K562 (cell line): Measurements from ENCODE around the gene ATG13. TPM values are rescaled to one million over a fixed set of nuclear protein-coding genes. Genes with fewer than 3 reads are reported as not detected.

Experiments
- EHMT2 ChIP-seq: fragments of 450-650 bp; IDR thresholded peaks from 2 replicates; pipeline ENCODE4 v1.6.1; 2018; ENCODE audit warnings: antibody characterized with exemption
- FOXK2 ChIP-seq, 2 experiments: fragments of 450-650 bp; IDR thresholded peaks in 1 of 2; conservative IDR thresholded peaks in 1 of 2; 2 replicates each; pipeline ENCODE4 v1.6.1; 2016; ENCODE audit warnings: low read depth in 2 of 2, mild to moderate bottlenecking in 1 of 2
- KAT8 ChIP-seq: fragments of 450-650 bp; IDR thresholded peaks from 2 replicates; pipeline ENCODE4 v1.6.1; 2016; ENCODE audit warnings: low read depth, mild to moderate bottlenecking
- SRSF9 ChIP-seq: fragments of 200-400 bp; formaldehyde crosslinking; IDR thresholded peaks from 2 replicates; pipeline ENCODE4 v1.6.1; 2017; ENCODE audit warnings: low read depth, low read length, borderline replicate concordance
- U2AF1 ChIP-seq: fragments of 200-400 bp; formaldehyde crosslinking; optimal IDR thresholded peaks from 2 replicates; pipeline ENCODE3; 2017; ENCODE audit warnings: mild to moderate bottlenecking, low read depth, low read length, moderate library complexity
- ZFX ChIP-seq: sonication (generic); formaldehyde crosslinking; IDR thresholded peaks from 2 replicates; pipeline ENCODE4 v1.8.0; 2022; ENCODE audit warnings: mild to moderate bottlenecking, missing genetic modification reagents, moderate library complexity
- ZNF445 ChIP-seq: fragments of 250-450 bp; sonication (Bioruptor Pico); IDR thresholded peaks from 2 replicates; pipeline ENCODE4 v1.4.0; 2020; ENCODE audit warnings: low read depth, mild to moderate bottlenecking, moderate library complexity
- polyA plus RNA-seq, 8 experiments: library from polyadenylated mRNA; depleted of rRNA in 4 of 8; stranded (reverse) in 5 of 8; unstranded in 3 of 8; fragments of >200 nt; fragmentation: Nextera tagmentation in 2 of 8; fragmentation: Illumina TruSeq in 1 of 8; extraction: Ambion mirVana in 2 of 8; extraction: Trizol in 1 of 8; gene quantifications; 2 replicates each; pipeline versions ENCODE4 v1.2.1 to v1.2.3, GENCODE V29; 2011 to 2014; ENCODE audit warnings: inconsistent platforms in 1 of 8, missing spikeins in 1 of 8
- total RNA-seq, 7 experiments: library from RNA; depleted of rRNA in 6 of 7; stranded (reverse); fragments of >200 nt in 6 of 7; fragmentation: Illumina TruSeq in 2 of 7; extraction: Trizol in 2 of 7; gene quantifications; 2 replicates each; pipeline versions ENCODE4 v1.2.1 to v1.2.3, GENCODE V29; 2011 to 2021; ENCODE audit warnings: low replicate concordance in 1 of 7
- TF ChIP-seq, protein P1 (sequence below): fragments of 450-650 bp; IDR thresholded peaks from 2 replicates; pipeline ENCODE4 v1.6.1; 2016; ENCODE audit warnings: low read depth
- TF ChIP-seq, protein P2 (sequence below): sonication (generic); formaldehyde crosslinking; IDR thresholded peaks from 2 replicates; pipeline ENCODE4 v1.4.0; 2020; ENCODE audit warnings: mild to moderate bottlenecking, missing genetic modification reagents
- TF ChIP-seq, protein P3 (sequence below): IDR thresholded peaks from 2 replicates; pipeline ENCODE4 v1.6.1; 2014; ENCODE audit warnings: antibody characterized with exemption
- TF ChIP-seq, protein P4 (sequence below): fragments of 450-650 bp; IDR thresholded peaks from 2 replicates; pipeline ENCODE4 v1.6.1; 2016; ENCODE audit warnings: low read depth, mild to moderate bottlenecking, moderate library complexity

The ATG13 gene
- total and polyA plus RNA-seq, 9 of the 15 experiments (the other 6 are each of a cell fraction or from before 2014, with no cell fraction given), result 13.1 to 61.5 (median 36.5) TPM

DNA sequence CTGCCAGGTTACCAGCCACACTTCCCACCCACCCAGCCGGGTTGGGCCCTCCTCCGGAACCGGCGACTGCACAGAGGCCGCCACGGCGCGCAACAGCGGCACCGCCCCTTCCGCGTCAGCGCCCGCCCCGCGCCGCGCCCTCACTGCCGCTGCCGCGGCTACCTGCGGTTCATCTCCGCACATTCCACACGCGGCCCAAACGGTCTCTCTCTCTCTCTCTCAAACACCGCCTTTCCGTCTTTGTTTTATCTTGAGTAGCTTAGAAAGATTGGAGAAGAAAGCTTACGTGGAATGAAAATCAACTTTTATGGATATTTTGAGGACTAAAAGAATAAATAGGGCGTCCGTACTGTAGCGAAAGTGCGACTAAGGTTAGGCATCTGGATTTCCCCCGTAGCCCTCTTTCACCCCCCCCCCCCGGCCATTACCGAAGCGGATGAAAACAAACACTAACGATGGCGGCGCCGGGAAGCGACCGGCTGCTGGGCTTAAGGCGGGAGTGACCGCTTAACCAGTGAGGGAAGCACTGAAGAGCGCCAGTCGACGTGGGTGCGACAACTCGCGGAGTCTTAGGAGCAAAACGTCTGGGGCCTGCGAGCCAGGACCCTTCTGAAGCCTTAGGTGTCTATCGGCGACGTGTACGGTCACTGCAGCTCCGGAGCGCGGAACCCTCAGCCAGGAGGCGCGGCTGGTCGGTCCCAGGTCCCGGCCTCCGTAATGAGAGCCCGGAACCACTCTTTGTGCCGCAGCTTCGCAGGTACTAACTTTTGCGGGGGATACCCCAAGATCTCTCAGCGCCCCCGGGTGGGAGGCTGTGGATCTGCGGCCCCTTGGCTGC, at the start of gene ATG13, which contains the start of gene HARBI1 (continued):
- TF ChIP-seq U2AF1 (no peak), EHMT2 (no peak), KAT8 (no peak), ZFX (peak; percentile 84), ZNF445 (CRISPR knock-in tag) (no peak), FOXK2 (conservative IDR thresholded peaks at IDR 0.05 in 1 of 2, IDR thresholded peaks at IDR 0.05 in 1 of 2; ENCODE audit: low read depth in 2 of 2) (peak; percentile 61 to 74; a peak in 3 of 4 replicates), SRSF9 (no peak)
- TF ChIP-seq, protein P1, sequence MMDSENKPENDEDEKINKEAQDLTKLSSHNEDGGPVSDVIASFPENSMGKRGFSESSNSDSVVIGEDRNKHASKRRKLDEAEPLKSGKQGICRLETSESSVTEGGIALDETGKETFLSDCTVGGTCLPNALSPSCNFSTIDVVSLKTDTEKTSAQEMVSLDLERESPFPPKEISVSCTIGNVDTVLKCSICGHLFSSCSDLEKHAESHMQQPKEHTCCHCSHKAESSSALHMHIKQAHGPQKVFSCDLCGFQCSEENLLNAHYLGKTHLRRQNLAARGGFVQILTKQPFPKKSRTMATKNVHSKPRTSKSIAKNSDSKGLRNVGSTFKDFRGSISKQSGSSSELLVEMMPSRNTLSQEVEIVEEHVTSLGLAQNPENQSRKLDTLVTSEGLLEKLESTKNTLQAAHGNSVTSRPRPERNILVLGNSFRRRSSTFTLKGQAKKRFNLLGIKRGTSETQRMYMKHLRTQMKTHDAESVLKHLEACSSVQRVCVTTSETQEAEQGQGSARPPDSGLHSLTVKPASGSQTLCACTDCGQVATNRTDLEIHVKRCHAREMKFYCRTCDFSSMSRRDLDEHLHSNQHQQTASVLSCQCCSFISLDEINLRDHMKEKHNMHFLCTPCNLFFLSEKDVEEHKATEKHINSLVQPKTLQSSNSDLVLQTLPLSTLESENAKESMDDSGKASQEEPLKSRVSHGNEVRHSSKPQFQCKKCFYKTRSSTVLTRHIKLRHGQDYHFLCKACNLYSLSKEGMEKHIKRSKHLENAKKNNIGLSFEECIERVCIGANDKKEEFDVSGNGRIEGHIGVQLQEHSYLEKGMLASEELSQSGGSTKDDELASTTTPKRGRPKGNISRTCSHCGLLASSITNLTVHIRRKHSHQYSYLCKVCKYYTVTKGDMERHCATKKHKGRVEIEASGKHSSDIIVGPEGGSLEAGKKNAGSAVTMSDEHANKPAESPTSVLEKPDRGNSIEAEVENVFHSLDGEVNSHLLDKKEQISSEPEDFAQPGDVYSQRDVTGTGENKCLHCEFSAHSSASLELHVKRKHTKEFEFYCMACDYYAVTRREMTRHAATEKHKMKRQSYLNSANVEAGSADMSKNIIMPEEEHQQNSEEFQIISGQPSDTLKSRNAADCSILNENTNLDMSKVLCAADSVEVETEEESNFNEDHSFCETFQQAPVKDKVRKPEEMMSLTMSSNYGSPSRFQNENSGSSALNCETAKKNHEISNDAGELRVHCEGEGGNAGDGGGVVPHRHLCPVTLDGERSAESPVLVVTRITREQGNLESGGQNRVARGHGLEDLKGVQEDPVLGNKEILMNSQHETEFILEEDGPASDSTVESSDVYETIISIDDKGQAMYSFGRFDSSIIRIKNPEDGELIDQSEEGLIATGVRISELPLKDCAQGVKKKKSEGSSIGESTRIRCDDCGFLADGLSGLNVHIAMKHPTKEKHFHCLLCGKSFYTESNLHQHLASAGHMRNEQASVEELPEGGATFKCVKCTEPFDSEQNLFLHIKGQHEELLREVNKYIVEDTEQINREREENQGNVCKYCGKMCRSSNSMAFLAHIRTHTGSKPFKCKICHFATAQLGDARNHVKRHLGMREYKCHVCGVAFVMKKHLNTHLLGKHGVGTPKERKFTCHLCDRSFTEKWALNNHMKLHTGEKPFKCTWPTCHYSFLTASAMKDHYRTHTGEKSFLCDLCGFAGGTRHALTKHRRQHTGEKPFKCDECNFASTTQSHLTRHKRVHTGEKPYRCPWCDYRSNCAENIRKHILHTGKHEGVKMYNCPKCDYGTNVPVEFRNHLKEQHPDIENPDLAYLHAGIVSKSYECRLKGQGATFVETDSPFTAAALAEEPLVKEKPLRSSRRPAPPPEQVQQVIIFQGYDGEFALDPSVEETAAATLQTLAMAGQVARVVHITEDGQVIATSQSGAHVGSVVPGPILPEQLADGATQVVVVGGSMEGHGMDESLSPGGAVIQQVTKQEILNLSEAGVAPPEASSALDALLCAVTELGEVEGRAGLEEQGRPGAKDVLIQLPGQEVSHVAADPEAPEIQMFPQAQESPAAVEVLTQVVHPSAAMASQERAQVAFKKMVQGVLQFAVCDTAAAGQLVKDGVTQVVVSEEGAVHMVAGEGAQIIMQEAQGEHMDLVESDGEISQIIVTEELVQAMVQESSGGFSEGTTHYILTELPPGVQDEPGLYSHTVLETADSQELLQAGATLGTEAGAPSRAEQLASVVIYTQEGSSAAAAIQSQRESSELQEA, result no peak
- TF ChIP-seq, protein P2, sequence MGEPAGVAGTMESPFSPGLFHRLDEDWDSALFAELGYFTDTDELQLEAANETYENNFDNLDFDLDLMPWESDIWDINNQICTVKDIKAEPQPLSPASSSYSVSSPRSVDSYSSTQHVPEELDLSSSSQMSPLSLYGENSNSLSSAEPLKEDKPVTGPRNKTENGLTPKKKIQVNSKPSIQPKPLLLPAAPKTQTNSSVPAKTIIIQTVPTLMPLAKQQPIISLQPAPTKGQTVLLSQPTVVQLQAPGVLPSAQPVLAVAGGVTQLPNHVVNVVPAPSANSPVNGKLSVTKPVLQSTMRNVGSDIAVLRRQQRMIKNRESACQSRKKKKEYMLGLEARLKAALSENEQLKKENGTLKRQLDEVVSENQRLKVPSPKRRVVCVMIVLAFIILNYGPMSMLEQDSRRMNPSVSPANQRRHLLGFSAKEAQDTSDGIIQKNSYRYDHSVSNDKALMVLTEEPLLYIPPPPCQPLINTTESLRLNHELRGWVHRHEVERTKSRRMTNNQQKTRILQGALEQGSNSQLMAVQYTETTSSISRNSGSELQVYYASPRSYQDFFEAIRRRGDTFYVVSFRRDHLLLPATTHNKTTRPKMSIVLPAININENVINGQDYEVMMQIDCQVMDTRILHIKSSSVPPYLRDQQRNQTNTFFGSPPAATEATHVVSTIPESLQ (CRISPR knock-in tag), result 0 out of 2 replicates have a peak, but pooled peaks have one; percentile 23
- TF ChIP-seq, protein P3, sequence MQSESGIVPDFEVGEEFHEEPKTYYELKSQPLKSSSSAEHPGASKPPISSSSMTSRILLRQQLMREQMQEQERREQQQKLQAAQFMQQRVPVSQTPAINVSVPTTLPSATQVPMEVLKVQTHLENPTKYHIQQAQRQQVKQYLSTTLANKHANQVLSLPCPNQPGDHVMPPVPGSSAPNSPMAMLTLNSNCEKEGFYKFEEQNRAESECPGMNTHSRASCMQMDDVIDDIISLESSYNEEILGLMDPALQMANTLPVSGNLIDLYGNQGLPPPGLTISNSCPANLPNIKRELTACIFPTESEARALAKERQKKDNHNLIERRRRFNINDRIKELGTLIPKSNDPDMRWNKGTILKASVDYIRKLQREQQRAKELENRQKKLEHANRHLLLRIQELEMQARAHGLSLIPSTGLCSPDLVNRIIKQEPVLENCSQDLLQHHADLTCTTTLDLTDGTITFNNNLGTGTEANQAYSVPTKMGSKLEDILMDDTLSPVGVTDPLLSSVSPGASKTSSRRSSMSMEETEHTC, result no peak
- TF ChIP-seq, protein P4, sequence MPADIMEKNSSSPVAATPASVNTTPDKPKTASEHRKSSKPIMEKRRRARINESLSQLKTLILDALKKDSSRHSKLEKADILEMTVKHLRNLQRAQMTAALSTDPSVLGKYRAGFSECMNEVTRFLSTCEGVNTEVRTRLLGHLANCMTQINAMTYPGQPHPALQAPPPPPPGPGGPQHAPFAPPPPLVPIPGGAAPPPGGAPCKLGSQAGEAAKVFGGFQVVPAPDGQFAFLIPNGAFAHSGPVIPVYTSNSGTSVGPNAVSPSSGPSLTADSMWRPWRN, result no peak
